ENCODE results near the gene PAX9.

Gene PAX9

DNA sequence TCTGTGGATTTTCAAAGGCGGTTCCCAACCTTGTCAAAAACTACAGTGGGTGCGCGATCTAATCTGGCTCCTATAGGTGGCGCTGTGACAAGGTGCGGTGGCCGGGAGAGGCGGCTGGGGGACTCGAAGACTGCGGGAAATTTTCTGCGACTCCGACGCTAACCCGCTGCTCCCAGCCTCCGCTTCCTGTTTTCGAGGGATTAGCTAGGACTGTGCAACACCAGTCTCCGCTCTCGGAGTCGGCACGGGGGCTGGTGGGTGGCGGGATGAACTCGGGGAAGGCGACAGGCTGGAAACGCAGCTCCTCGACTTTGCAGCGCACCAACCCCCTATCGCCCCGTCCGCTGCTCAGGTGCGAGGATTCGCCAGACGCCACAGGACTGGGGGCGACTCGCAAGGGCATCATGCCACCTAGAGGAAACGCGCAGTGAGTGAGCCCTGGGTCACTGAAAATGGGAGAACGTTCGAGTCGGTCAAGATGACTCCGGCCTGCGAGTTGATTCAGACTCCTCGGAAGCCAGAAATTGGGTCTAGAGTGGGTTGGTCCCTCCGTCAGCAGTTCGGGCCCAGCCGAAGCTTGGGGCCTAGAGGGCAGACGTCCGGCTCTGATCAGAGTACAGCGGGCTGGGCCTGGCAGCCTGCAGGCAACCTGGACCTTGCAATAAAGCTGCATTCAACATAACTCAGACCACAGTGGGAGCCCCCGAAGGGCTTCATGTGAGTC lies 5.5 kb upstream of the PAX9 start:
- in situ Hi-C loops (cut with MboI; ENCODE audit: low sequenced_read_pairs), result no loop called here

DNA sequence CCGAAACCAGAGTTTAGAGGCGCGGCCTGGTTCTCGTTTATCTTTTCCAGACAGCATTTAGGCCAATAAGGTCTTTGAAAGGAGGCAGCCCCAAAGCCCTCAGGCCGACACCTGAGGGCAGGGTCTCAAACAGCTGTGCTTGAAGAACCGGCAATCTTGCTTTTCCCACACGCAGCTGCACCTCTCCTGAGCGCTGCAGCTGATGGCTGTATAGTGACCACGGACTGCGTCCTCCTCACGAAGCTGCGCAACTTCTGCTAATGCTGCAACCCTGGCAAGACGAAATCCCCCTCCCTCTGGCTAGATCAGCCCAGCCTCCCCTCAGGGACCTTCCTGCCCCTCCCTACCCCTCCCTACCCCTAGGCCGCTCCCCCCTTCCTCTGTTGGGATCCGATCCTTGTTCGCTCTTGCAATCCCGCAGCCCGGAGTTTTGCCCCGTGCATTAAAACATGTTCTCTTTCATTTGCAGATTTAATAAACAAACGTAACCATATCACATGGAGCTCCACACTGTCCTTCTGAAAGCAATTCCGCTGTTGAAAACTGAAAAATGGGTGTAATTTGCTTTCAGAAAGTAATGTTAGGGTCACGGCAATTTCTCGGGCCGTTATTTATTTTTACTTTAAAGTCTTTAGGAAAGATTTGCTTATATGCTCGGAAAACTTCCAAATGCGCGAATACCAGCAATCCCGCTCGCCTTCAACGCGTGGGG lies 4.8 kb upstream of the PAX9 start:
- in situ Hi-C loops (cut with MboI; ENCODE audit: low sequenced_read_pairs), result no loop called here

DNA sequence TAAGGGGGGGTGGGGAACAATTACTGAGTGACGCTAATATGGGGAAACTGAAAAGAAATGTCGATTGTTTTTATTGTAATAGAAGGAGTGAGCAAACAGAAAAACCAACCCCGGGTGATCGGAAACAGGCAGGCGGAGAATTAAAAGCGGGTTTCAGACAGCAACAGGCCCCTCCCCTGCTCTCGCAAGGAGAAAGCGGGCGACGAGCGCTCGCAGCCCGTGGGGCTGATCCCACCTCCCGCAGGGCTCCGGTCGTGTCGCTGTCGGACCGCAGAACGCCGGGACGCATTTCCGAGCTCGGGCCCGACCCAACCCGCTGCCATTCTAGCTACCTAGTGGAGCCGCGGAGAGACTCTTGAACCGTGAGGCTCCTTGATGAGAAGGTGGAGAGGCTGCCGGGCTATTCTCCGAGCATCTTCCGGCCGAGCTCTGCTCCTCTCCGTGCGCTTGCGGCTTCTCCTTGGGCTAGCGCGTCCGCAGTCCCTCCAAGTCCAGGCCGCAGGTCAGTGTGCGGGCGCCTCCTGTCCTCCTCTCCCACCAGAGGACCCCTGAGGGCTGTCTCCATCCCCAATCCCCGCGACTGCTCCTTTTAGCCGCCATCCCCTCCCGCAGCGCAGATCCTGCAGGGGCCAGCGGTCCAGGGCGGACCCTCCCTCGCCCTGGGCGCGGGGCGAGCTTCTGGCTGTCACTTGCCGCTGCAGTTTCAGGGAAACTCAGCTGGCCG lies 4.1 kb upstream of the PAX9 start:
- in situ Hi-C loops (cut with MboI; ENCODE audit: low sequenced_read_pairs), result no loop called here

- in situ Hi-C loops (cut with MboI; ENCODE audit: low sequenced_read_pairs), result no loop called here
Observed at GRCh38 chr14:36658123-36659009, 3.3 kb upstream of the PAX9 start.

DNA sequence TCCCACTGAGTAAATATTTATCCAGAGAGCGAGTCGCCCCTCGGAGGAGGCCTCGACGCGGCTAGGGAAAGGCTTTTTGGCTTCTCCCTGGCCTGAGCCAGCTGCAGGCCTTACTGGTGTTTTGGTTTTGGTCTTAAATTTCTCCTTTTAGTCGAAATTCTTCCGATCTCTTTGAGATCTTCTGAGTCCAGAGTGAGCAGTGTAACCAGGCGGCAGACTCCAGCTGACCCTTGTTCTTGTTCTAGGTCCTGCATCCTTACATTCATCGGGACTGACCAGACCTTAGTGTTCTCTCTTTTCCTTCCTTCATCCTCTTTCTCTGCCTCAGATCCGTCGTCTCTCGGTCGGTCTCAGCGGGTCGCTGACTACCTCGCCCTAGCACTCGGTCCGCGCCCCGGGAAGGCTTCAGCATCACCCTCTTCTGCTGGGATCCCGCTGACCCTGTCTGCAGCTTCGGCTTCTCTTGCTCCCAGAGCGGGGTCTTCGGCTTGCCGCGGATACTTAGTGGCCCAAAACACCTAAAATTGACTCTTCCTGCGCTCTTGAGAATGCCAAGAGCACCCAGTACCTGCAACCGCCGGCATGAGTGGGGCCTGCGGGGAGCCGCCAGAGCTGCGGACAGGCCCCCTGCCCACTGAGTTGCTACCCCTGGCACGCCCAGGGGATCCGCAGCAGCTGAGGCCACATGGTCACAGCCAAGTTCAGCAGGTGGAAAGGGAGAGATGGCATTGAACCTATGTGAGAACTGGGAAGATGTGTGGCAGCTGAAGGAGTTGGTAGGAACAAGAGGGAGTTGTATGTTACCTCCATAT lies 2.4 kb upstream of the PAX9 start:
- in situ Hi-C loops (cut with MboI; ENCODE audit: low sequenced_read_pairs), result no loop called here

- in situ Hi-C loops (cut with MboI; ENCODE audit: low sequenced_read_pairs), result no loop called here
Observed at GRCh38 chr14:36659822-36660735, 1.6 kb upstream of the PAX9 start.

DNA sequence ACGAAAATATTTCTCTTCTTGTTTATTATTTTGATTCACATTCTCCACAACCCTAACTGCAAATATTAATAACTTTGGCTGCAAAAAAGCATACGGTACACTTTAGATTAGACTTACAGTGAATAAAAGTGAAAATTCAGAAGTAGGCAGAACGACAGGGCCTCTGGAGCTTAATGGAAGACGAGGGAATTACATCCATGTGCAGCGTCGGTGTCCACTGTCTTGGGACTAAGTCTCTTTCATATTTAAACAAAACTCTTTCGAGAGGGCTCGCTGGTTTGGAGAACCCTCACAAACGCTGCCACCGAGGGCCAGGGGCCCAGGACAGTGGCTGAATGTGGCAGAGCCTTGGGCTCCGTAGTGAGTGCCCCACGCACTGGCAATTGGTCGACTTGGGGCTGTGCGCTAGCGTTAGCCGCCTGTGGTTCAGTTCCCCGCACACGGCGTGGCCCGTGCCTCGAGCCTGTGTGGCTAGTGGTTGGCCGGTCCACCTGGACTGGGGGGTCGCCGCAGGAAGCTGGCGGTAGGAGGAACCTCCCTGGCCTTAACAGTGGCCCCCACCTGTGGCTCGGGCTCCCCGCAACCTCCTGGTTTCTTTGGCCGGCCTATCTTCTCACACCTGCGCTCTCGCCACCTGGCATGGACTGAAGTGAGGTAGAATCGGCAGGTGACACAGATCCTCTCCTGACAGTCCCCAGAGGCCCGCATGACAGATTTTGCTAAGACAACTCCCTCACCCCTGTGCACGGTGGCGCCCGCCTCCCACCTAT lies 739 bp upstream of the PAX9 start:
- in situ Hi-C loops (cut with MboI; ENCODE audit: low sequenced_read_pairs), result no loop called here

- in situ Hi-C loops (cut with MboI; ENCODE audit: low sequenced_read_pairs), result no loop called here
Observed at GRCh38 chr14:36662258-36662542, 540 bp downstream of the PAX9 start.

DNA sequence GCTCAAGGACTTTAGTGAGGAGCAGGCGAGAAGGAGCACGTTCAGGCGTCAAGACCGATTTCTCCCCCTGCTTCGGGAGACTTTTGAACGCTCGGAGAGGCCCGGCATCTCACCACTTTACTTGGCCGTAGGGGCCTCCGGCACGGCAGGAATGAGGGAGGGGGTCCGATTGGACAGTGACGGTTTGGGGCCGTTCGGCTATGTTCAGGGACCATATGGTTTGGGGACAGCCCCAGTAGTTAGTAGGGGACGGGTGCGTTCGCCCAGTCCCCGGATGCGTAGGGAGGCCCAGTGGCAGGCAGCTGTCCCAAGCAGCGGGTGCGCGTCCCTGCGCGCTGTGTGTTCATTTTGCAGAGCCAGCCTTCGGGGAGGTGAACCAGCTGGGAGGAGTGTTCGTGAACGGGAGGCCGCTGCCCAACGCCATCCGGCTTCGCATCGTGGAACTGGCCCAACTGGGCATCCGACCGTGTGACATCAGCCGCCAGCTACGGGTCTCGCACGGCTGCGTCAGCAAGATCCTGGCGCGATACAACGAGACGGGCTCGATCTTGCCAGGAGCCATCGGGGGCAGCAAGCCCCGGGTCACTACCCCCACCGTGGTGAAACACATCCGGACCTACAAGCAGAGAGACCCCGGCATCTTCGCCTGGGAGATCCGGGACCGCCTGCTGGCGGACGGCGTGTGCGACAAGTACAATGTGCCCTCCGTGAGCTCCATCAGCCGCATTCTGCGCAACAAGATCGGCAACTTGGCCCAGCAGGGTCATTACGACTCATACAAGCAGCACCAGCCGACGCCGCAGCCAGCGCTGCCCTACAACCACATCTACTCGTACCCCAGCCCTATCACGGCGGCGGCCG lies 1.1 kb downstream of the PAX9 start:
- in situ Hi-C loops (cut with MboI; ENCODE audit: low sequenced_read_pairs), result no loop called here

DNA sequence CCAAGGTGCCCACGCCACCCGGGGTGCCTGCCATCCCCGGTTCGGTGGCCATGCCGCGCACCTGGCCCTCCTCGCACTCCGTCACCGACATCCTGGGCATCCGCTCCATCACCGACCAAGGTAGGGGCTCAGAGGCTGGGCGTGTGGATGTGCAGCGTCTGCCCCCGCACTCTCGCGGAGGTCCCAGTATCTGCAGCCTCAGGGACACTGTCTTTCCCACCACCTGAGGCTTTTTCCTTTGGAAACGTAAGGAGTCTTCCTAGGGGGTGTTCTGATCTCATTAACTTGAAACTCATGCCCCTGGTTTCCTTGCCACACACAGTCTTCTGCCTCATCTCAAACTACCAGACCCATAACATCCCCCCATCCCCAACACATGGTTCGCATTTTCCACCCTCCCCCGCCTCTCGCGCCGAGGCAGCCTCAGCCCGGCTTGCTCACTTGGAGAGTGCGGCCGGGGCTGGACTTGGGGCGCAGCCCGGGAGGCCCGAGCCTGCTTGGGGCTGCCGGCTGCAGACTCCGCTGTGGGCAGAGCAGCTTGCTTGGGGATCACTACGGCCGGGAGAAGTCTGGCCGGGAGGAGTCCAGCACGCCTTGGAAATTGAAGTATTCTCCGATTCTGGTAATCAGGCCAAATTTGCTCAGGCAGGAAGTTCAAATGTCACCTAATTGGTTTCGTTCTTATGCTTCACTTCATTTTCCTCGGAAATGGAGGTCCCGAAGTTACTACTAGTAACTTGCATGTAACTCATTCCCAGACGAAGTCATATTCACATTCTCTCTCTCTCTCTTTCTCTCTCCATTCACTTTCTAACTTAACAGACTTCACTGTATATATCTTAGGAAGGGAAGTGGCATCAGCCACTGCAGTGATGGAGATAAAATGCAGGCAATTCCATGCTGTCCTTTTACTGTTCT lies 2.0 kb downstream of the PAX9 start:
- in situ Hi-C loops (cut with MboI; ENCODE audit: low sequenced_read_pairs), result no loop called here

DNA sequence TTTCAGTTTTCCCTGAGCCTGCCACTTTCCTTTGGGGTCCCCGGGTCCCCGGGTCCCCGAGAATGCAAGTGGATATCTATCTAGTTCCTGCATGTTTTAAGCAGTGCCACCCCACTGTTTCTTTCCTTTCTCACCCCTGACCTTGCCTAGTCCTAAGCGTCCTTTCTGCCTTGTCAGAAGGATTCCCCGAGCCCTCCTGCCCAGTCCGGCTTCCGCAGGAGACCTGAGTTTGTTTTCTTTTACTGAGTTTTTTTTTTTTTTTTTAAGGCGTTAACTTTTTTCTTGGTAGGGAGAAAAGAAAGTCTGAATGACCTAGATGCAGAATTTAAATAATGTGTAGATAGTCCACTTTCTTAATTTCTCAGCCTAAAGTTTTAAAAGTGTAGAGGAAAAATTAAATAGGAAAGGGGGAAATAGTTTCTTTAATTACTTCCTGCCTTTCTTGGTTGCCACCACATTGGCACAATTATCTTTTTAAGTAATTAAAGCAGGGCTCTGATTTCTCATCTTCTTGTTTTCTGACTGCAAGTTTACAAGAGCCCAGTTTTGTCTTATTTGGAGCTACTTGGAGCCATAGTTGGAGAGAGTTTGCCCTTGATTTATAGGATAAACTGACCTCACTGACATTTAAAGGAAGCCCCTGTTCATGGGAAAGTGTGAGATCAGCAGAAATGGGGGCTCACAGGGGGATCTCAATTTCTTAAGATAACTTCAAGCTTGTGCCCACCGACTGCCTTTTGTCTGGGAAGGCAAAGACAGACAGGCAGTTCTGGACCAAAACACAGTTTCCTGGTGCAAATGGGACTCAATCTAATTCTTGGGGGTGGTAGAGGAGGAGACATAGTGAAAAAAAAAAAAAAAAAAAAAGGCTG lies 2.9 kb downstream of the PAX9 start:
- in situ Hi-C loops (cut with MboI; ENCODE audit: low sequenced_read_pairs), result no loop called here

- in situ Hi-C loops (cut with MboI; ENCODE audit: low sequenced_read_pairs), result no loop called here
Observed at GRCh38 chr14:36665887-36666415, 4.3 kb downstream of the PAX9 start.

DNA sequence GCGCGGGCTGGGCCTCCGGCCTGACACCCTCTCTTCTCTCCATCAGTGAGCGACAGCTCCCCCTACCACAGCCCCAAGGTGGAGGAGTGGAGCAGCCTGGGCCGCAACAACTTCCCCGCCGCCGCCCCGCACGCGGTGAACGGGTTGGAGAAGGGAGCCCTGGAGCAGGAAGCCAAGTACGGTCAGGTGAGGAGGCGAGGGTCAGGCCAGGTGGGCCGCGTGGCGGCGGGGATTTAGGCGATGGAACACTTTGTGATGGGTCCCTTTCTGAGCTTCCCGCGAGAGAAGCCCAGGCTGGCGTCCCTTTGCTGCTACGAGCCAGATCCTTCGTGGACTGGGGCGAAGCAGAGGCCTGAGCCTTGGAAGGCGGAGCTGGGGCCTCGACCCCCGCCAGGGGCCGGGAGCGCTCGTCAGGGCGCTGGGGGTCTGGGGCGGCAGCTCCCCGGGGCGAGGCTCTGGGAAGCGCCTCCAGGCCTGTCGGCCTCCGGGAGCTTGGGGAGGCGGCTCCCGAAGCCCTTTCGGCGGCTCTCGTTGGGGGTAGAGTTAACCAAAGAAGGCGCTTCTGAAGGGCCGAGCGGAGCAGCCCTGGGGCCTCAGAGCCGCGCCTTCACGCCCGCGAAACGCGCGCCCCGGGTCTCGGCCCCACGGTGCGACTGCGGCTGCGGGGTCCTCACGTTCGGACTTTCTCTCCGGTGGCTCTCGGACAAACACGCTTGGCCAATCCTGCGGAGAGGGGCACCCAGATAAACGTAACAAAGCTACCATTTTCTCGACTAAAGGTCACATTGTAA lies 5.0 kb downstream of the PAX9 start:
- in situ Hi-C loops (cut with MboI; ENCODE audit: low sequenced_read_pairs), result no loop called here

GRCh38 chr14:36667679-36668078 lies 6.0 kb downstream of the PAX9 start:
- in situ Hi-C loops (cut with MboI; ENCODE audit: low sequenced_read_pairs), result no loop called here

- in situ Hi-C loops (cut with MboI; ENCODE audit: low sequenced_read_pairs), result no loop called here
Observed at GRCh38 chr14:36671149-36671548, 9.5 kb downstream of the PAX9 start.
